ENCODE data around the gene CAMKK1. TPM values are rescaled to one million over a fixed set of nuclear protein-coding genes. Genes with fewer than 3 reads are reported as not detected.

Gene CAMKK1
- total and polyA plus RNA-seq, 2 donors (not counting 1 experiment from before 2014, with no cell fraction given), result 4.5 to 35.9 TPM

GRCh38 chr17:3896108-3896967 lies 3.5 kb upstream of the CAMKK1 start:
- H3K36me3 ChIP-seq (replicated peaks in 1 of 2; ENCODE audit: control extremely low read depth in 1 of 2, control insufficient read depth in 1 of 2, extremely low read depth in 1 of 2, insufficient read depth in 2 of 2, low read length in 1 of 2), result no peaks in the 10 kb centered on the region
- ATAC-seq (ENCODE audit: low read depth) (no peak), DNase-seq (no peak)
- H3K9me3 ChIP-seq (ENCODE audit: control extremely low read depth in 1 of 3, control insufficient read depth in 2 of 3, insufficient read depth in 1 of 3, low read length in 2 of 3), result no peaks in the 10 kb centered on the region
- peaks cover 18 to 24% of the 10 kb centered on the region in 2 donors for H3K4me1 ChIP-seq (ENCODE audit: control insufficient read depth in 2 of 2, insufficient read depth in 2 of 2, low read length in 2 of 2)
- H2AFZ ChIP-seq (ENCODE audit: insufficient read depth, low read depth, low read length, poor library complexity, severe bottlenecking), result no peak overlapping the region
- Mint-ChIP-seq H3K27me3 (no peaks in the 10 kb centered on the region), H3K4me1 (peaks cover 26% of the 10 kb centered on the region), H3K4me3 (no peak overlapping the region), H3K9me3 (ENCODE audit: insufficient read depth) (no peaks in the 10 kb centered on the region), H3K27ac (peak overlapping the region; percentile 20)
- TF ChIP-seq, protein P1, sequence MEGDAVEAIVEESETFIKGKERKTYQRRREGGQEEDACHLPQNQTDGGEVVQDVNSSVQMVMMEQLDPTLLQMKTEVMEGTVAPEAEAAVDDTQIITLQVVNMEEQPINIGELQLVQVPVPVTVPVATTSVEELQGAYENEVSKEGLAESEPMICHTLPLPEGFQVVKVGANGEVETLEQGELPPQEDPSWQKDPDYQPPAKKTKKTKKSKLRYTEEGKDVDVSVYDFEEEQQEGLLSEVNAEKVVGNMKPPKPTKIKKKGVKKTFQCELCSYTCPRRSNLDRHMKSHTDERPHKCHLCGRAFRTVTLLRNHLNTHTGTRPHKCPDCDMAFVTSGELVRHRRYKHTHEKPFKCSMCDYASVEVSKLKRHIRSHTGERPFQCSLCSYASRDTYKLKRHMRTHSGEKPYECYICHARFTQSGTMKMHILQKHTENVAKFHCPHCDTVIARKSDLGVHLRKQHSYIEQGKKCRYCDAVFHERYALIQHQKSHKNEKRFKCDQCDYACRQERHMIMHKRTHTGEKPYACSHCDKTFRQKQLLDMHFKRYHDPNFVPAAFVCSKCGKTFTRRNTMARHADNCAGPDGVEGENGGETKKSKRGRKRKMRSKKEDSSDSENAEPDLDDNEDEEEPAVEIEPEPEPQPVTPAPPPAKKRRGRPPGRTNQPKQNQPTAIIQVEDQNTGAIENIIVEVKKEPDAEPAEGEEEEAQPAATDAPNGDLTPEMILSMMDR (IDR thresholded peaks at IDR 0.05), result no peak
- no peak for TF ChIP-seq EZH2 (IDR thresholded peaks at IDR 0.05; ENCODE audit: borderline replicate concordance, insufficient read depth, low read depth, low read length, poor library complexity, severe bottlenecking)
- H3K27me3 ChIP-seq (replicated peaks in 1 of 4; ENCODE audit: control extremely low read depth in 1 of 4, control insufficient read depth in 3 of 4, insufficient read depth in 4 of 4, low read length in 3 of 4), result no peaks in the 10 kb centered on the region
- no peak overlapping the region for H3K27ac ChIP-seq (ENCODE audit: low read length in 2 of 2)
- CTCF ChIA-PET, result interaction anchor here (1.6 to 5.6 kb wide), 2 partner anchors 17 to 31 kb away, joined by 4 to 48 read pairs; no protein-coding TSS in a partner anchor
- H4K20me1 ChIP-seq (ENCODE audit: control insufficient read depth, insufficient read depth, low read length, poor library complexity, severe bottlenecking), result no peaks in the 10 kb centered on the region
- H3K4me2 ChIP-seq (replicated peaks; ENCODE audit: low read depth, low read length, poor library complexity, severe bottlenecking), result no peak overlapping the region
- peaks cover 3% of the 10 kb centered on the region for H3K79me2 ChIP-seq (ENCODE audit: control insufficient read depth, insufficient read depth, low read length)
- no peak overlapping the region for H3K9ac ChIP-seq (ENCODE audit: low read length)
- POLR2A ChIA-PET, result interaction anchor here (0.6 to 1.5 kb wide), 2 partner anchors 66 to 203 kb away, joined by 4 to 5 read pairs; no protein-coding TSS in a partner anchor
- WGBS (ENCODE audit: insufficient coverage), result 85% methylated on average over 13 of the region's 15 CpGs
- H3K4me3 ChIP-seq (ENCODE audit: control extremely low read depth in 1 of 5, extremely low read depth in 1 of 5, insufficient read depth in 1 of 5, low read depth in 2 of 5, low read length in 4 of 5), result no peak overlapping the region
- intact Hi-C loops (cut with micrococcal nuclease), result no loop called here

GRCh38 chr17:3895354-3895753 lies 2.5 kb upstream of the CAMKK1 start:
- Histone ChIP-seq H3K4me1 (ENCODE audit: control insufficient read depth in 2 of 2, insufficient read depth in 2 of 2, low read length in 2 of 2) (peaks cover 19 to 32% of the 10 kb centered on the region in 2 donors), H3K27ac (ENCODE audit: low read length in 2 of 2) (no peak overlapping the region), H4K20me1 (ENCODE audit: control insufficient read depth, insufficient read depth, low read length, poor library complexity, severe bottlenecking) (no peaks in the 10 kb centered on the region), H3K9ac (ENCODE audit: low read length) (no peak overlapping the region), H3K4me3 (ENCODE audit: control extremely low read depth in 1 of 5, extremely low read depth in 1 of 5, insufficient read depth in 1 of 5, low read depth in 2 of 5, low read length in 4 of 5) (no peak overlapping the region), H3K4me2 (replicated peaks; ENCODE audit: low read depth, low read length, poor library complexity, severe bottlenecking) (no peak overlapping the region), H2AFZ (ENCODE audit: insufficient read depth, low read depth, low read length, poor library complexity, severe bottlenecking) (no peak overlapping the region), H3K79me2 (ENCODE audit: control insufficient read depth, insufficient read depth, low read length) (peaks cover 6% of the 10 kb centered on the region), H3K9me3 (ENCODE audit: control extremely low read depth in 1 of 3, control insufficient read depth in 2 of 3, insufficient read depth in 1 of 3, low read length in 2 of 3) (no peaks in the 10 kb centered on the region), H3K27me3 (replicated peaks in 1 of 4; ENCODE audit: control extremely low read depth in 1 of 4, control insufficient read depth in 3 of 4, insufficient read depth in 4 of 4, low read length in 3 of 4) (no peaks in the 10 kb centered on the region), H3K36me3 (replicated peaks in 1 of 2; ENCODE audit: control extremely low read depth in 1 of 2, control insufficient read depth in 1 of 2, extremely low read depth in 1 of 2, insufficient read depth in 2 of 2, low read length in 1 of 2) (no peaks in the 10 kb centered on the region)
- ChIA-PET CTCF (interaction anchor here (5.6 kb wide), 1 partner anchor 18 kb away, joined by 48 read pairs; no protein-coding TSS in a partner anchor), POLR2A (interaction anchor here (0.7 kb wide), 2 partner anchors 65 to 72 kb away, joined by 3 to 5 read pairs; no protein-coding TSS in a partner anchor)
- Mint-ChIP-seq H3K9me3 (ENCODE audit: insufficient read depth) (no peaks in the 10 kb centered on the region), H3K4me3 (peak overlapping the region; percentile 7), H3K27me3 (no peaks in the 10 kb centered on the region), H3K4me1 (peaks cover 34% of the 10 kb centered on the region), H3K27ac (peak overlapping the region; percentile 63)
- WGBS (ENCODE audit: insufficient coverage), result 100% methylated on average over 3 of the region's 3 CpGs
- DNase-seq (no peak), ATAC-seq (ENCODE audit: low read depth) (no peak)
- intact Hi-C loops (cut with micrococcal nuclease), result no loop called here
- TF ChIP-seq EZH2 (IDR thresholded peaks at IDR 0.05; ENCODE audit: borderline replicate concordance, insufficient read depth, low read depth, low read length, poor library complexity, severe bottlenecking), result no peak
- TF ChIP-seq, protein P1 (IDR thresholded peaks at IDR 0.05), result no peak

Measured in B cell (primary cell).